Mammary epithelial cell (primary cell): ENCODE results near the gene SIGLEC7.

Source experiments
- CTCF ChIP-seq, 2 donors: IDR thresholded peaks in 1 of 2; conservative IDR thresholded peaks in 1 of 2; 2 replicates each; pipeline ENCODE4 v1.5.1; 2011 to 2012; ENCODE audit warnings: inconsistent platforms in 2 of 2, low read length in 2 of 2, mild to moderate bottlenecking in 2 of 2, control low read depth in 1 of 2, low read depth in 1 of 2; ENCODE audit not compliant: insufficient read depth in 1 of 2; ENCODE audit errors: extremely low read depth in 1 of 2
- EZH2 ChIP-seq: IDR thresholded peaks from 2 replicates; pipeline ENCODE4 v1.6.1; 2012; ENCODE audit warnings: low read length, inconsistent platforms, borderline replicate concordance

GRCh38 chr19:51119101-51119500 lies 23.0 kb upstream of the SIGLEC7 start:
- no peak for TF ChIP-seq CTCF (conservative IDR thresholded peaks at IDR 0.05 in 1 of 2, IDR thresholded peaks at IDR 0.05 in 1 of 2; ENCODE audit: extremely low read depth in 1 of 2, insufficient read depth in 1 of 2, low read depth in 1 of 2, low read length in 2 of 2)
- TF ChIP-seq EZH2, result no peak
